OCI-LY3 (cell line): ENCODE measurements around the gene GPN3.
"Not testable (repeated sequence)": the region's sequence is repeated elsewhere in the genome, so short reads cannot be mapped to it uniquely, and the experiment has no call there.

Experiments used
- H2AFZ ChIP-seq: fragments of 200-600, 300-600 bp; shearing (Covaris generic); 2 replicates; pipeline ENCODE4 v1.6.0; 2014; ENCODE audit warnings: antibody characterized with exemption, low read depth, low read length
- H3K27ac ChIP-seq: fragments of 200-600, 300-600 bp; sonication (generic); 2 replicates; pipeline ENCODE4 v1.5.1; 2014; ENCODE audit warnings: mild to moderate bottlenecking, low read length, moderate library complexity, mixed read lengths
- H3K27me3 ChIP-seq: fragments of 200-600, 300-600 bp; sonication (generic); 2 replicates; pipeline ENCODE4 v1.6.1; 2014; ENCODE audit warnings: low read depth, low read length, mixed read lengths
- H3K36me3 ChIP-seq: fragments of 200-600, 300-600 bp; sonication (generic); replicated peaks from 2 replicates; pipeline ENCODE3; 2014; ENCODE audit warnings: low read depth, low read length, mixed read lengths
- H3K4me1 ChIP-seq: fragments of 300-600, 200-600 bp; sonication (generic); 2 replicates; pipeline ENCODE4 v1.6.1; 2014; ENCODE audit warnings: low read length, mixed read lengths
- H3K4me2 ChIP-seq: fragments of 200-600, 300-600 bp; sonication (generic); 2 replicates; pipeline ENCODE4 v1.6.1; 2014; ENCODE audit warnings: low read length, mixed read lengths
- H3K4me3 ChIP-seq: fragments of 300-600, 200-600 bp; sonication (generic); 2 replicates; pipeline ENCODE4 v1.5.1; 2014; ENCODE audit warnings: antibody characterized with exemption, mild to moderate bottlenecking, low read length, moderate library complexity
- H3K79me2 ChIP-seq: fragments of 300-600, 200-600 bp; shearing (Covaris generic); 2 replicates; pipeline ENCODE4 v1.6.1; 2014; ENCODE audit warnings: mild to moderate bottlenecking, low read length, mixed read lengths
- H3K9ac ChIP-seq: fragments of 300-600, 200-600 bp; shearing (Covaris generic); 2 replicates; pipeline ENCODE4 v1.6.0; 2014; ENCODE audit warnings: mild to moderate bottlenecking, low read length, moderate library complexity
- H3K9me3 ChIP-seq: fragments of 200-600, 300-600 bp; shearing (Covaris generic); 2 replicates; pipeline ENCODE4 v1.6.1; 2014; ENCODE audit warnings: low read length, mixed read lengths; ENCODE audit not compliant: insufficient read depth
- H4K20me1 ChIP-seq: fragments of 200-600, 300-600 bp; sonication (generic); 2 replicates; pipeline ENCODE4 v1.6.1; 2016; ENCODE audit warnings: low read length, mixed read lengths; ENCODE audit not compliant: insufficient read depth
- EZH2phosphoT487 ChIP-seq: fragments of 200-600 bp; shearing (Covaris generic); IDR thresholded peaks from 2 replicates; pipeline ENCODE4 v1.6.1; 2018; ENCODE audit warnings: antibody characterized with exemption, mixed run types, low read depth
- TF ChIP-seq, protein P1 (sequence below): fragments of 200-600, 300-600 bp; sonication (generic); IDR thresholded peaks from 2 replicates; pipeline ENCODE4 v1.5.1; 2014; ENCODE audit warnings: antibody characterized with exemption, low read length, low read depth

The GPN3 gene

DNA sequence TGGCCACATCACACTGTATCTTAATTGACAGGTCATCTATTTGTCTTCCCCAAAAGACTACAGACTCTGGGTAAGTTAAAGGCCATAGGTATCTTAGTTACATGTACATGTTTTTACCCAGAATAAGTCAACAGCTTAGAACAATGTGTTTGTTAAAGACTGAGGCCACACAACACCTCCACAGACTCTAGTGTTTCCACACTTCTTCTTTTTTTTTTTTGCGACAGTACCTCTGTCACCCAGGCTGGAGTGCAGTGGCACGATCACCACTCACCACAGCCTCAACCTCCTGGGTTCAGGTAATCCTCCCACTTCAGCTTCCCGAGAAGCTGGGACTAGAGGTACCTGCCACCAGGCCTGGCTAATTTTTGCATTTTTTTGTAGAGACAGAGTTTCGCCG lies 1.3 kb downstream of the GPN3 start:
- Histone ChIP-seq H3K4me2 (peak overlapping the region; percentile 92), H3K27me3 (no peaks in the 10 kb centered on the region), H3K79me2 (peaks cover 46% of the 10 kb centered on the region), H2AFZ (no peak overlapping the region), H3K27ac (no peak overlapping the region), H3K4me3 (peak overlapping the region; percentile 83), H3K9ac (peak overlapping the region; percentile 77; the same call in 1 of the 2 replicates), H3K9me3 (no peaks in the 10 kb centered on the region), H3K4me1 (peaks cover 32% of the 10 kb centered on the region), H4K20me1 (no peaks in the 10 kb centered on the region), H3K36me3 (peaks cover 15% of the 10 kb centered on the region)
- no peak for TF ChIP-seq EZH2phosphoT487
- TF ChIP-seq, protein P1, sequence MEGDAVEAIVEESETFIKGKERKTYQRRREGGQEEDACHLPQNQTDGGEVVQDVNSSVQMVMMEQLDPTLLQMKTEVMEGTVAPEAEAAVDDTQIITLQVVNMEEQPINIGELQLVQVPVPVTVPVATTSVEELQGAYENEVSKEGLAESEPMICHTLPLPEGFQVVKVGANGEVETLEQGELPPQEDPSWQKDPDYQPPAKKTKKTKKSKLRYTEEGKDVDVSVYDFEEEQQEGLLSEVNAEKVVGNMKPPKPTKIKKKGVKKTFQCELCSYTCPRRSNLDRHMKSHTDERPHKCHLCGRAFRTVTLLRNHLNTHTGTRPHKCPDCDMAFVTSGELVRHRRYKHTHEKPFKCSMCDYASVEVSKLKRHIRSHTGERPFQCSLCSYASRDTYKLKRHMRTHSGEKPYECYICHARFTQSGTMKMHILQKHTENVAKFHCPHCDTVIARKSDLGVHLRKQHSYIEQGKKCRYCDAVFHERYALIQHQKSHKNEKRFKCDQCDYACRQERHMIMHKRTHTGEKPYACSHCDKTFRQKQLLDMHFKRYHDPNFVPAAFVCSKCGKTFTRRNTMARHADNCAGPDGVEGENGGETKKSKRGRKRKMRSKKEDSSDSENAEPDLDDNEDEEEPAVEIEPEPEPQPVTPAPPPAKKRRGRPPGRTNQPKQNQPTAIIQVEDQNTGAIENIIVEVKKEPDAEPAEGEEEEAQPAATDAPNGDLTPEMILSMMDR: no peak

DNA sequence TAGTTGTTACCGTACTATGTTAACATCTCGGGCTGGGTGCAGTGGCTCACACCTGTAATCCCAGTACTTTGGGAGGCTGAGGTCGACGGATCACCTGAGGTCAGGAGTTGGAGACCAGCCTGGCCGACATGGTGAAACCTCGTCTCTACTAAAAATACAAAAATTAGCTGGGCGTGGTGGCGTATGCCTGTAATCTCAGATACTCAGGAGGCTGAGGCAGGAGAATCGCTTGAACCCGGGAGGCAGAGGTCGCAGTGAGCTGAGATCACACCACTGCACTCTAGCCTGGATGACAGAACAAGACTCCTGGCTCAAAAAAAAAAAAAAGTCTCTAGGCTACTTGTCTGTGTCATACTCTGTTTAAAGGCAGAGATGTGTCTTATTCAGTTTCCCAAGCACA lies 2.3 kb downstream of the GPN3 start:
- not testable (repeated sequence) for H3K4me2 ChIP-seq, H3K27me3 ChIP-seq, H3K4me3 ChIP-seq, H4K20me1 ChIP-seq, H3K9me3 ChIP-seq, H3K9ac ChIP-seq, H3K27ac ChIP-seq, H2AFZ ChIP-seq
- Histone ChIP-seq H3K79me2 (peaks cover 45% of the 10 kb centered on the region), H3K36me3 (peaks cover 15% of the 10 kb centered on the region), H3K4me1 (peaks cover 23% of the 10 kb centered on the region)

DNA sequence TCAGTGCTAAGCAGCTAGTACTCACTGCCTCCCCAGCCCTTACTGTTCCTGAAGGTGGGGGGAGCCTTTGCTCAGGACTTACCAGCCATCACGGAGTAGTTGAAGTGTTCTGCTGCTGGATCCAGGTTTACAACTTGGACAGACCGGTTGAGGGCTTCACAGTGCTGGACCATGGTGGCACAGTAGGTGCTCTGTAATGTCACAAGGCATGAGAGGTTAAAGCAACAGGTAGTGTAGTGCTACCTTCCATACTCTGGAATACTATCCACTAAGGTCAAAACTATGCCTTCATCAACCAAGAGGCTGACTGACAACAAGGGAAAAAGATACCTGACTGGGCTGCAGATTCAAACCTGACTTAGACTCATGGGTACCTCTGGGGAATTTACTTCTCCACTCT lies 3.0 kb downstream of the GPN3 start:
- H3K4me2 ChIP-seq: no peak overlapping the region
- no peak overlapping the region for H3K9ac ChIP-seq
- no peaks in the 10 kb centered on the region for H4K20me1 ChIP-seq
- no peak overlapping the region for H3K27ac ChIP-seq
- no peaks in the 10 kb centered on the region for H3K27me3 ChIP-seq
- peaks cover 15% of the 10 kb centered on the region for H3K4me1 ChIP-seq
- H3K36me3 ChIP-seq: peaks cover 11% of the 10 kb centered on the region
- H2AFZ ChIP-seq: no peak overlapping the region
- TF ChIP-seq, protein P1: no peak
- TF ChIP-seq EZH2phosphoT487: no peak
- H3K4me3 ChIP-seq: no peak overlapping the region
- no peaks in the 10 kb centered on the region for H3K9me3 ChIP-seq
- H3K79me2 ChIP-seq: peaks cover 37% of the 10 kb centered on the region

DNA sequence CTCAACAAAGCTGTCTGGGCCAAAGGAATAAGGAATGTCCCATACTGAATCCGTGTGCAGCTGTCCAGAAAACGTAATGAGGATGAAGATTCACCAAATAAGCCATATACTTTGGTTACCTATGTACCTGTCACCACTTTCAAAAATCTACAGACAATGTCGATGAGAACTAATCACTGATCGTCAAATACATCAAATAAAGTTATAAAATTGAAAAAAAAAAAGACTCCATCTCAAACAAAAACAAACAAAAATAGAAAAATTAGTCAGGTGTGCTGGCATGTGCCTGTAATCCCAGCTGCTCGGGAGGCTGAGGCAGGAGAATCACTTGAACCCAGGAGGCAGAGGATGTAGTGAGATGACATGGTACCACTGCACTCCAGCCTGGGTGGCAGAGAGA lies 6.9 kb downstream of the GPN3 start:
- H3K9ac ChIP-seq: not testable (repeated sequence)

DNA sequence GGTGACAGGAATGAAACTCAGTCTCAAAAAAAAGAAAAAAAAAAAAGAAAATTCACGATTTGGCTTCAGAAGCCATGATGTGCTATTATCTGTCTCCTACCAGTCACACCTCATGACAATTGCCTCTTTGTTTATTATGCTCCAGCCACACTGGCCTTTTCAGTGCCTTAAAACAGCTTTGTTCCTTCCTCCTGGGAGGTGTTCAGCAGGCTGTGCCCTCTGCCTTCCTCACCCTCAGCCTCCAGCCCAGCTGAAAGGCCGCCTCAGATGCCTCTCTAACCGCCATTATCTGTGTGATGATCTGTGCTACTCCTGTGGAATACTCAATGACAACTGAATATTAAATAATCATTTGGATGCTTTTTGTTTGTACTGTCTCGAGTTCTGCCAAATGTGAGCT lies 9.3 kb downstream of the GPN3 start:
- no peaks in the 10 kb centered on the region for H3K27me3 ChIP-seq
- H3K79me2 ChIP-seq: peaks cover 7% of the 10 kb centered on the region; the same call in 1 of the 2 replicates
- no peak overlapping the region for H3K4me2 ChIP-seq
- no peak overlapping the region for H3K9ac ChIP-seq
- H4K20me1 ChIP-seq: no peaks in the 10 kb centered on the region
- peaks cover 19% of the 10 kb centered on the region for H3K4me1 ChIP-seq
- H2AFZ ChIP-seq: no peak overlapping the region
- H3K9me3 ChIP-seq: no peaks in the 10 kb centered on the region
- TF ChIP-seq, protein P1: no peak
- TF ChIP-seq EZH2phosphoT487: no peak
- no peak overlapping the region for H3K4me3 ChIP-seq
- H3K36me3 ChIP-seq: peaks cover 21% of the 10 kb centered on the region
- no peak overlapping the region for H3K27ac ChIP-seq

More for the DNA sequence above, 6.9 kb downstream of the GPN3 start:
- Histone ChIP-seq H3K4me1 (peaks cover 13% of the 10 kb centered on the region), H3K36me3 (peaks cover 20% of the 10 kb centered on the region)
- not testable (repeated sequence) for H3K4me3 ChIP-seq, H3K27me3 ChIP-seq, H3K9me3 ChIP-seq, H2AFZ ChIP-seq, H3K27ac ChIP-seq, H3K79me2 ChIP-seq, H4K20me1 ChIP-seq, H3K4me2 ChIP-seq
